HCT116 (cell line): ENCODE results near the gene ASB7. TPM values are rescaled to one million over a fixed set of nuclear protein-coding genes. Genes with fewer than 3 reads are reported as not detected.
A peak's percentile ranks its signal among the peaks of the same experiment; 100 is the strongest.

ENCODE experiments used
- ATAC-seq: fragments of 200-7000 bp; cut with Tn5 transposase; 2 replicates; pipeline ENCODE4 v1.9.1; 2020; ENCODE audit warnings: mild to moderate bottlenecking, moderate library complexity
- BruUV-seq: library from RNA; stranded (reverse); fragments of 400-500 nt; replicated peaks from 2 replicates; lab custom pipeline; 2021; lab: Mats Ljungman, UMichigan
- CTCF ChIA-PET: fragments of 300-600 bp; sonication (Branson Sonifier 250); formaldehyde crosslinking; loops from one replicate; lab custom pipeline; 2021; ENCODE audit warnings: antibody characterized with exemption; lab: Charles Lee
- POLR2A ChIA-PET: fragments of 300-600, 350-600 bp; sonication (Branson Sonifier 250); formaldehyde crosslinking; loops from one replicate; lab custom pipeline; 2021; ENCODE audit warnings: antibody characterized with exemption; lab: Charles Lee
- RAD21 ChIA-PET, 2 experiments: fragments of 300-600 bp; sonication (Branson Sonifier 250); formaldehyde crosslinking; loops; one replicate each; lab custom pipeline; 2023; ENCODE audit warnings: low total read pairs in 2 of 2; ENCODE audit not compliant: uncharacterized antibody in 2 of 2, unreplicated experiment in 2 of 2, low non-redundant PET in 1 of 2; lab: Charles Lee
- DNase-seq: peaks from one replicate; pipeline ENCODE4 v3.0.0-alpha.2; 2010; ENCODE audit warnings: low read depth, low spot score
- H2AFZ ChIP-seq: fragments of 200-600 bp; shearing (Covaris generic), sonication (generic); 2 replicates; pipeline ENCODE4 v1.6.1; 2017; ENCODE audit warnings: low read depth, mixed run types, mixed read lengths, antibody characterized with exemption, low read length; ENCODE audit not compliant: poor library complexity, severe bottlenecking
- H3K27ac ChIP-seq: 2 replicates; pipeline ENCODE4 v1.5.1; 2012; ENCODE audit warnings: low read depth, low read length
- H3K27me3 ChIP-seq: fragments of 200-600 bp; sonication (generic); 2 replicates; pipeline ENCODE4 v1.6.1; 2016; ENCODE audit warnings: mixed run types, low read length, mixed read lengths; ENCODE audit not compliant: insufficient read depth
- H3K36me3 ChIP-seq, 2 experiments: fragments of 200-500 bp in 1 of 2; fragments of 200-600 bp in 1 of 2; sonication (Bioruptor generic) in 1 of 2; sonication (generic) in 1 of 2; 2 replicates each; pipeline versions ENCODE4 v1.5.1 to v1.6.1; 2014 to 2016; ENCODE audit warnings: low read length in 2 of 2, inconsistent platforms in 1 of 2, mixed read lengths in 1 of 2, mixed run types in 1 of 2; ENCODE audit not compliant: insufficient read depth in 2 of 2, control insufficient read depth in 1 of 2
- H3K4me1 ChIP-seq, 2 experiments: fragments of 200-600 bp in 1 of 2; sonication (generic) in 1 of 2; 2 replicates each; pipeline versions ENCODE4 v1.5.1 to v1.6.1; 2012 to 2017; ENCODE audit warnings: low read length in 2 of 2, inconsistent platforms in 1 of 2, mild to moderate bottlenecking in 1 of 2, mixed read lengths in 1 of 2, mixed run types in 1 of 2, moderate library complexity in 1 of 2; ENCODE audit not compliant: insufficient read depth in 2 of 2, control insufficient read depth in 1 of 2
- H3K4me2 ChIP-seq: fragments of 200-600 bp; sonication (generic); 2 replicates; pipeline ENCODE4 v1.6.1; 2017; ENCODE audit warnings: mixed run types, low read length, mixed read lengths
- H3K4me3 ChIP-seq, 2 experiments: fragments of 200-600 bp in 1 of 2; sonication (generic) in 1 of 2; replicated peaks in 1 of 2; 2 replicates each; pipeline ENCODE4 v1.5.1; 2011 to 2016; ENCODE audit warnings: low read length in 2 of 2, control low read depth in 1 of 2, low read depth in 1 of 2, mild to moderate bottlenecking in 1 of 2, mixed read lengths in 1 of 2, mixed run types in 1 of 2
- H3K79me2 ChIP-seq: fragments of 200-600 bp; sonication (generic); 2 replicates; pipeline ENCODE4 v1.6.1; 2017; ENCODE audit warnings: mild to moderate bottlenecking, mixed run types, low read length, moderate library complexity, mixed read lengths; ENCODE audit not compliant: insufficient read depth
- H3K9ac ChIP-seq: fragments of 200-600 bp; sonication (generic); 2 replicates; pipeline ENCODE4 v1.6.1; 2016; ENCODE audit warnings: low read length, mixed read lengths
- H3K9me2 ChIP-seq: fragments of 200-600 bp; sonication (generic), shearing (Covaris generic); 2 replicates; pipeline ENCODE4 v1.6.1; 2017; ENCODE audit warnings: mixed run types, mild to moderate bottlenecking, moderate library complexity; ENCODE audit not compliant: insufficient read depth
- H3K9me3 ChIP-seq, 2 experiments: fragments of 200-500 bp in 1 of 2; fragments of 200-600 bp in 1 of 2; sonication (Bioruptor generic) in 1 of 2; sonication (generic) in 1 of 2; 2 replicates each; pipeline ENCODE4 v1.6.1; 2014 to 2017; ENCODE audit warnings: low read length in 2 of 2, mixed read lengths in 2 of 2, inconsistent platforms in 1 of 2, low read depth in 1 of 2, mild to moderate bottlenecking in 1 of 2, mixed run types in 1 of 2, moderate library complexity in 1 of 2; ENCODE audit not compliant: control insufficient read depth in 1 of 2, insufficient read depth in 1 of 2
- H4K20me1 ChIP-seq: fragments of 200-600 bp; sonication (generic), shearing (Covaris generic); 2 replicates; pipeline ENCODE4 v1.6.1; 2017; ENCODE audit warnings: mixed run types, mild to moderate bottlenecking, moderate library complexity; ENCODE audit not compliant: insufficient read depth
- CBX3 ChIP-seq: IDR thresholded peaks from 2 replicates; pipeline ENCODE4 v1.6.1; 2012; ENCODE audit warnings: low read depth
- CEBPB ChIP-seq: IDR thresholded peaks from 2 replicates; pipeline ENCODE4 v1.6.1; 2012; ENCODE audit warnings: low read depth
- EGR1 ChIP-seq: IDR thresholded peaks from 2 replicates; pipeline ENCODE4 v1.6.1; 2012; ENCODE audit warnings: low read depth
- ELF1 ChIP-seq: IDR thresholded peaks from 2 replicates; pipeline ENCODE4 v1.6.1; 2012; ENCODE audit warnings: low read depth, borderline replicate concordance
- EZH2 ChIP-seq: fragments of 200-600 bp; sonication (generic); IDR thresholded peaks from 2 replicates; pipeline ENCODE4 v1.6.1; 2017; ENCODE audit warnings: antibody characterized with exemption, mixed run types
- POLR2A ChIP-seq: IDR thresholded peaks from 2 replicates; pipeline ENCODE4 v1.7.0; 2011; ENCODE audit warnings: borderline replicate concordance; ENCODE audit not compliant: insufficient read depth, insufficient read length; ENCODE audit errors: extremely low read depth
- POLR2AphosphoS5 ChIP-seq: IDR thresholded peaks from 2 replicates; pipeline ENCODE4 v1.6.1; 2011; ENCODE audit warnings: mild to moderate bottlenecking, low read depth, low read length, moderate library complexity
- RAD21 ChIP-seq: IDR thresholded peaks from 2 replicates; pipeline ENCODE4 v1.6.1; 2012; ENCODE audit warnings: low read depth, mild to moderate bottlenecking
- SRF ChIP-seq: IDR thresholded peaks from 2 replicates; pipeline ENCODE4 v1.6.1; 2012; ENCODE audit warnings: low read depth
- ZFX ChIP-seq: fragments of 450-650 bp; IDR thresholded peaks from 2 replicates; pipeline ENCODE4 v1.6.1; 2017
- ZNF274 ChIP-seq: fragments of 200-500 bp; sonication (Bioruptor generic); IDR thresholded peaks from 2 replicates; pipeline ENCODE4 v1.6.1; 2014; ENCODE audit warnings: mild to moderate bottlenecking, low read depth, low read length, inconsistent platforms
- intact Hi-C: fragments of 100-400 bp; cut with micrococcal nuclease; formaldehyde crosslinking; loops from 2 replicates; pipeline ENCODE4 v1.10.0; 2022
- total RNA-seq: library from RNA; stranded (reverse); gene quantifications from one replicate; pipeline ENCODE4 v1.2.1, GENCODE V29; 2021; ENCODE audit not compliant: unreplicated experiment
- TF ChIP-seq, protein P1 (sequence below): IDR thresholded peaks from 2 replicates; pipeline ENCODE4 v1.6.1; 2011; ENCODE audit warnings: mild to moderate bottlenecking, low read length, moderate library complexity; ENCODE audit not compliant: insufficient replicate concordance; ENCODE audit errors: extremely low read depth
- TF ChIP-seq, protein P2 (sequence below): IDR thresholded peaks from 2 replicates; pipeline ENCODE4 v1.6.1; 2012

Gene ASB7
- total RNA-seq, 1 experiment from 2014 or later = 16.6 TPM

GRCh38 chr15:100601163-100601562 is 1.2 kb upstream of the ASB7 start:
- no peak for TF ChIP-seq ZFX
- no peak for TF ChIP-seq POLR2A
- TF ChIP-seq EZH2 = no peak
- TF ChIP-seq RAD21 = no peak
- no peak for TF ChIP-seq POLR2AphosphoS5
- no peak for TF ChIP-seq ELF1
- TF ChIP-seq SRF = no peak
- TF ChIP-seq, protein P1, sequence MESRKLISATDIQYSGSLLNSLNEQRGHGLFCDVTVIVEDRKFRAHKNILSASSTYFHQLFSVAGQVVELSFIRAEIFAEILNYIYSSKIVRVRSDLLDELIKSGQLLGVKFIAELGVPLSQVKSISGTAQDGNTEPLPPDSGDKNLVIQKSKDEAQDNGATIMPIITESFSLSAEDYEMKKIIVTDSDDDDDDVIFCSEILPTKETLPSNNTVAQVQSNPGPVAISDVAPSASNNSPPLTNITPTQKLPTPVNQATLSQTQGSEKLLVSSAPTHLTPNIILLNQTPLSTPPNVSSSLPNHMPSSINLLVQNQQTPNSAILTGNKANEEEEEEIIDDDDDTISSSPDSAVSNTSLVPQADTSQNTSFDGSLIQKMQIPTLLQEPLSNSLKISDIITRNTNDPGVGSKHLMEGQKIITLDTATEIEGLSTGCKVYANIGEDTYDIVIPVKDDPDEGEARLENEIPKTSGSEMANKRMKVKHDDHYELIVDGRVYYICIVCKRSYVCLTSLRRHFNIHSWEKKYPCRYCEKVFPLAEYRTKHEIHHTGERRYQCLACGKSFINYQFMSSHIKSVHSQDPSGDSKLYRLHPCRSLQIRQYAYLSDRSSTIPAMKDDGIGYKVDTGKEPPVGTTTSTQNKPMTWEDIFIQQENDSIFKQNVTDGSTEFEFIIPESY = no peak
- TF ChIP-seq CEBPB = no peak
- no peak for TF ChIP-seq ZNF274
- TF ChIP-seq CBX3 = no peak
- TF ChIP-seq, protein P2, sequence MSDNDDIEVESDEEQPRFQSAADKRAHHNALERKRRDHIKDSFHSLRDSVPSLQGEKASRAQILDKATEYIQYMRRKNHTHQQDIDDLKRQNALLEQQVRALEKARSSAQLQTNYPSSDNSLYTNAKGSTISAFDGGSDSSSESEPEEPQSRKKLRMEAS = no peak
- TF ChIP-seq EGR1 = no peak
- peaks cover 94% of the 10 kb centered on the region for H3K79me2 ChIP-seq
- no peaks in the 10 kb centered on the region for H3K27me3 ChIP-seq
- H2AFZ ChIP-seq = no peak overlapping the region
- H3K9me2 ChIP-seq = no peaks in the 10 kb centered on the region
- peak overlapping the region; percentile 83 for H3K4me2 ChIP-seq
- peak overlapping the region; percentile 73 to 98 for H3K4me3 ChIP-seq
- peak overlapping the region; percentile 58; the same call in 1 of the 2 replicates for H3K27ac ChIP-seq
- 0 out of 2 replicates have a peak, but pooled peaks cover 5% of the 10 kb centered on the region for H4K20me1 ChIP-seq
- H3K9ac ChIP-seq = peak overlapping the region; percentile 86
- no peak for ATAC-seq
- H3K9me3 ChIP-seq = no peaks in the 10 kb centered on the region
- BruUV-seq = no TSS peak
- POLR2A ChIA-PET = no interaction called here
- intact Hi-C loops = loop anchor here (5.0 to 10.0 kb wide), 2 partner anchors 249 to 676 kb away; no protein-coding TSS in a partner anchor
- RAD21 ChIA-PET = no interaction called here
- H3K36me3 ChIP-seq = peaks cover 0 to 3% of the 10 kb centered on the region in 2 experiments; a peak in 1 of 4 replicates
- no peak for DNase-seq
- H3K4me1 ChIP-seq = peaks cover 16 to 17% of the 10 kb centered on the region in 2 experiments
- CTCF ChIA-PET = interaction anchor here (2.3 kb wide), 1 partner anchor 407 kb away, joined by 10 read pairs; no protein-coding TSS in a partner anchor
